Panc1 (cell line): ENCODE results near the gene POLN. TPM values are rescaled to one million over a fixed set of nuclear protein-coding genes. Genes with fewer than 3 reads are reported as not detected.

Experiments used
- ATAC-seq: fragments of 200-7000 bp; cut with Tn5 transposase; 2 replicates; pipeline ENCODE4 v1.9.1; 2020; ENCODE audit warnings: mild to moderate bottlenecking, moderate library complexity
- BruUV-seq: library from RNA; stranded (reverse); fragments of 400-500 nt; replicated peaks from 2 replicates; lab custom pipeline; 2021; lab: Mats Ljungman, UMichigan
- CTCF ChIA-PET: fragments of 300-600 bp; sonication (Branson Sonifier 250); formaldehyde crosslinking; loops from one replicate; lab custom pipeline; 2022; ENCODE audit warnings: antibody characterized with exemption; lab: Charles Lee
- POLR2A ChIA-PET: fragments of 300-600 bp; sonication (Branson Sonifier 250); formaldehyde crosslinking; loops from one replicate; lab custom pipeline; 2022; ENCODE audit warnings: antibody characterized with exemption; lab: Charles Lee
- DNase-seq: peaks from one replicate; pipeline ENCODE4 v3.0.0-alpha.2; 2010; ENCODE audit warnings: low read depth, low spot score
- H3K27ac ChIP-seq: 2 replicates; pipeline ENCODE4 v1.5.1; 2011; ENCODE audit warnings: mild to moderate bottlenecking, low read length, inconsistent platforms
- H3K27me3 ChIP-seq: fragments of 200-500 bp; sonication (Bioruptor generic); 2 replicates; pipeline ENCODE4 v1.6.0; 2014; ENCODE audit warnings: low read length, inconsistent platforms; ENCODE audit not compliant: control insufficient read depth, insufficient read depth
- H3K36me3 ChIP-seq: fragments of 200-500 bp; sonication (Bioruptor generic); 2 replicates; pipeline ENCODE4 v1.5.1; 2014; ENCODE audit warnings: inconsistent platforms, mild to moderate bottlenecking, low read length, moderate library complexity; ENCODE audit not compliant: control insufficient read depth, insufficient read depth
- H3K4me1 ChIP-seq: 2 replicates; pipeline ENCODE4 v1.5.1; 2011; ENCODE audit warnings: inconsistent platforms, mild to moderate bottlenecking, low read length, moderate library complexity; ENCODE audit not compliant: control insufficient read depth, insufficient read depth
- H3K4me3 ChIP-seq, 2 experiments: 2 replicates each; pipeline ENCODE4 v1.5.1; 2011 to 2012; ENCODE audit warnings: low read depth in 2 of 2, low read length in 2 of 2, mild to moderate bottlenecking in 2 of 2, inconsistent platforms in 1 of 2, moderate library complexity in 1 of 2
- H3K9me3 ChIP-seq: fragments of 200-500 bp; sonication (Bioruptor generic); 2 replicates; pipeline ENCODE4 v1.5.1; 2014; ENCODE audit warnings: low read depth, mild to moderate bottlenecking, inconsistent platforms, low read length, moderate library complexity; ENCODE audit not compliant: control insufficient read depth, insufficient read depth
- POLR2AphosphoS5 ChIP-seq: IDR thresholded peaks from 2 replicates; pipeline ENCODE4 v1.6.1; 2012; ENCODE audit warnings: mild to moderate bottlenecking, low read depth, low read length, moderate library complexity
- REST ChIP-seq, 2 experiments: IDR thresholded peaks; 2 replicates each; pipeline ENCODE4 v1.6.1; 2011 to 2012; ENCODE audit warnings: low read depth in 2 of 2, control low read depth in 1 of 2, low read length in 1 of 2, mild to moderate bottlenecking in 1 of 2, moderate library complexity in 1 of 2; ENCODE audit not compliant: insufficient read depth in 1 of 2
- SIN3A ChIP-seq: IDR thresholded peaks from 2 replicates; pipeline ENCODE4 v1.6.1; 2012; ENCODE audit warnings: low read depth, mild to moderate bottlenecking, low read length, moderate library complexity, borderline replicate concordance; ENCODE audit not compliant: insufficient read depth
- TCF7L2 ChIP-seq: IDR thresholded peaks from 2 replicates; pipeline ENCODE4 v1.6.1; 2011; ENCODE audit warnings: mild to moderate bottlenecking, low read depth, low read length, inconsistent platforms
- in situ Hi-C: cut with HindIII; loops from 2 replicates; pipeline ENCODE4 v1.10.0; 2016; ENCODE audit warnings: low sequenced_read_pairs, low pct_unique_long_range_greater_than_20kb
- intact Hi-C: fragments of 100-400 bp; cut with micrococcal nuclease; formaldehyde crosslinking; loops from one replicate; pipeline ENCODE4 v1.10.0; 2022; ENCODE audit not compliant: unreplicated experiment
- total RNA-seq: library from RNA; stranded (reverse); gene quantifications from one replicate; pipeline ENCODE4 v1.2.1, GENCODE V29; 2021; ENCODE audit not compliant: unreplicated experiment
- TF ChIP-seq, protein P1 (sequence below): fragments of 450-650 bp; IDR thresholded peaks from 2 replicates; pipeline ENCODE4 v1.5.1; 2017; ENCODE audit warnings: mild to moderate bottlenecking

The POLN gene
- total RNA-seq, 1 experiment from 2014 or later: 4.3 TPM

GRCh38 chr4:2066571-2067445, 175.1 kb downstream of the POLN start:
- H3K4me3 ChIP-seq: no peak overlapping the region
- DNase-seq: no peak
- no peaks in the 10 kb centered on the region for H3K9me3 ChIP-seq
- ATAC-seq: no peak
- H3K4me1 ChIP-seq: peaks cover 12% of the 10 kb centered on the region
- intact Hi-C loops (no loop called here), in situ Hi-C loops (no loop called here)
- H3K36me3 ChIP-seq: no peaks in the 10 kb centered on the region
- TF ChIP-seq SIN3A (no peak), REST (IDR thresholded peaks at IDR 0.05; ENCODE audit: insufficient read depth in 1 of 2, low read depth in 2 of 2, low read length in 1 of 2) (no peak), POLR2AphosphoS5 (no peak), TCF7L2 (no peak)
- TF ChIP-seq, protein P1, sequence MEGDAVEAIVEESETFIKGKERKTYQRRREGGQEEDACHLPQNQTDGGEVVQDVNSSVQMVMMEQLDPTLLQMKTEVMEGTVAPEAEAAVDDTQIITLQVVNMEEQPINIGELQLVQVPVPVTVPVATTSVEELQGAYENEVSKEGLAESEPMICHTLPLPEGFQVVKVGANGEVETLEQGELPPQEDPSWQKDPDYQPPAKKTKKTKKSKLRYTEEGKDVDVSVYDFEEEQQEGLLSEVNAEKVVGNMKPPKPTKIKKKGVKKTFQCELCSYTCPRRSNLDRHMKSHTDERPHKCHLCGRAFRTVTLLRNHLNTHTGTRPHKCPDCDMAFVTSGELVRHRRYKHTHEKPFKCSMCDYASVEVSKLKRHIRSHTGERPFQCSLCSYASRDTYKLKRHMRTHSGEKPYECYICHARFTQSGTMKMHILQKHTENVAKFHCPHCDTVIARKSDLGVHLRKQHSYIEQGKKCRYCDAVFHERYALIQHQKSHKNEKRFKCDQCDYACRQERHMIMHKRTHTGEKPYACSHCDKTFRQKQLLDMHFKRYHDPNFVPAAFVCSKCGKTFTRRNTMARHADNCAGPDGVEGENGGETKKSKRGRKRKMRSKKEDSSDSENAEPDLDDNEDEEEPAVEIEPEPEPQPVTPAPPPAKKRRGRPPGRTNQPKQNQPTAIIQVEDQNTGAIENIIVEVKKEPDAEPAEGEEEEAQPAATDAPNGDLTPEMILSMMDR: no peak
- H3K27ac ChIP-seq: no peak overlapping the region
- ChIA-PET POLR2A (no interaction called here), CTCF (no interaction called here)
- H3K27me3 ChIP-seq: no peaks in the 10 kb centered on the region
- no TSS peak for BruUV-seq

GRCh38 chr4:2066011-2066551, 175.8 kb downstream of the POLN start:
- ChIA-PET POLR2A (no interaction called here), CTCF (no interaction called here)
- Histone ChIP-seq H3K27ac (no peak overlapping the region), H3K4me3 (no peak overlapping the region), H3K27me3 (no peaks in the 10 kb centered on the region), H3K9me3 (no peaks in the 10 kb centered on the region), H3K36me3 (no peaks in the 10 kb centered on the region), H3K4me1 (peaks cover 9% of the 10 kb centered on the region)
- in situ Hi-C loops (no loop called here), intact Hi-C loops (no loop called here)
- TF ChIP-seq TCF7L2 (no peak), REST (IDR thresholded peaks at IDR 0.05; ENCODE audit: insufficient read depth in 1 of 2, low read depth in 2 of 2, low read length in 1 of 2) (no peak)
- TF ChIP-seq, protein P1: no peak
- BruUV-seq: no TSS peak
- ATAC-seq: no peak
- no peak for DNase-seq
